WTC11 (cell line): ENCODE results near the gene ZFYVE28. TPM values are rescaled to one million over a fixed set of nuclear protein-coding genes. Genes with fewer than 3 reads are reported as not detected.

Experiments used
- ATAC-seq: fragments of 200-7000 bp; cut with Tn5 transposase; 2 replicates; pipeline ENCODE4 v1.10.0; 2021; ENCODE audit warnings: mild to moderate bottlenecking, moderate library complexity
- CTCF ChIA-PET: fragments of 300-600 bp; sonication (Branson Sonifier 250); formaldehyde crosslinking; loops from one replicate; lab custom pipeline; 2021; ENCODE audit warnings: antibody characterized with exemption; lab: Charles Lee
- POLR2A ChIA-PET: fragments of 350-600 bp; sonication (Branson Sonifier 250); formaldehyde crosslinking; loops from one replicate; lab custom pipeline; 2021; ENCODE audit warnings: antibody characterized with exemption; lab: Charles Lee
- DNase-seq: peaks from one replicate; pipeline ENCODE4 v3.0.0; 2021; ENCODE audit warnings: low spot score
- H3K27ac Mint-ChIP-seq: 2 replicates; pipeline ENCODE4 v1.8.0; 2021; ENCODE audit warnings: mixed read lengths
- H3K27me3 Mint-ChIP-seq: 2 replicates; pipeline ENCODE4 v1.8.0; 2021; ENCODE audit warnings: low read depth, mild to moderate bottlenecking, moderate library complexity, mixed read lengths
- H3K36me3 Mint-ChIP-seq: 2 replicates; pipeline ENCODE4 v1.8.0; 2021; ENCODE audit warnings: mixed read lengths
- H3K4me1 Mint-ChIP-seq: 2 replicates; pipeline ENCODE4 v1.8.0; 2022; ENCODE audit warnings: mixed read lengths
- H3K4me3 Mint-ChIP-seq: 2 replicates; pipeline ENCODE4 v1.8.0; 2021; ENCODE audit warnings: mild to moderate bottlenecking, moderate library complexity, mixed read lengths
- H3K9me3 Mint-ChIP-seq: 2 replicates; pipeline ENCODE4 v1.8.0; 2021; ENCODE audit warnings: mixed read lengths
- AFF4 ChIP-seq: sonication (generic); formaldehyde crosslinking; IDR thresholded peaks from 2 replicates; pipeline ENCODE4 v1.8.1; 2023; ENCODE audit warnings: mild to moderate bottlenecking, missing genetic modification reagents, borderline replicate concordance
- ATF6 ChIP-seq: sonication (generic); formaldehyde crosslinking; IDR thresholded peaks from 2 replicates; pipeline ENCODE4 v1.8.1; 2023; ENCODE audit warnings: mild to moderate bottlenecking, missing genetic modification reagents
- CTCF ChIP-seq: fragments of 200-600 bp; IDR thresholded peaks from 2 replicates; pipeline ENCODE4 v1.8.0; 2022; ENCODE audit warnings: antibody characterized with exemption
- EMX1 ChIP-seq: fragments of 250-450 bp; sonication (Bioruptor Pico); IDR thresholded peaks from 2 replicates; pipeline ENCODE4 v1.8.0; 2021; ENCODE audit warnings: mild to moderate bottlenecking
- IRF1 ChIP-seq: sonication (generic); formaldehyde crosslinking; IDR thresholded peaks from 2 replicates; pipeline ENCODE4 v1.8.0; 2023; ENCODE audit warnings: missing genetic modification reagents
- JAZF1 ChIP-seq: fragments of 250-450 bp; sonication (Bioruptor Pico); IDR thresholded peaks from 2 replicates; pipeline ENCODE4 v1.9.0; 2021; ENCODE audit warnings: moderate library complexity, mild to moderate bottlenecking, inconsistent platforms
- NFE2L1 ChIP-seq: sonication (generic); formaldehyde crosslinking; IDR thresholded peaks from 2 replicates; pipeline ENCODE4 v1.8.1; 2023; ENCODE audit warnings: missing genetic modification reagents
- NFYB ChIP-seq: sonication (generic); formaldehyde crosslinking; conservative IDR thresholded peaks from 2 replicates; pipeline ENCODE4 v1.8.0; 2022; ENCODE audit warnings: low read depth, missing genetic modification reagents
- SMAD4 ChIP-seq: sonication (generic); formaldehyde crosslinking; IDR thresholded peaks from 2 replicates; pipeline ENCODE4 v1.8.0; 2022; ENCODE audit warnings: mild to moderate bottlenecking, missing genetic modification reagents
- SP1 ChIP-seq: sonication (generic); formaldehyde crosslinking; conservative IDR thresholded peaks from 2 replicates; pipeline ENCODE4 v1.8.1; 2022; ENCODE audit warnings: missing genetic modification reagents
- ZNF416 ChIP-seq: fragments of 250-450 bp; sonication (Bioruptor Pico); IDR thresholded peaks from 2 replicates; pipeline ENCODE4 v1.9.0; 2021; ENCODE audit warnings: mild to moderate bottlenecking, inconsistent platforms
- ZNF425 ChIP-seq: fragments of 250-450 bp; sonication (Bioruptor Pico); conservative IDR thresholded peaks from 2 replicates; pipeline ENCODE4 v1.9.0; 2021; ENCODE audit warnings: mild to moderate bottlenecking
- total RNA-seq: library from RNA; stranded (reverse); gene quantifications from 3 replicates; pipeline ENCODE4 v1.2.3, GENCODE V29; 2021

The ZFYVE28 gene
- total RNA-seq, 1 experiment from 2014 or later = 7.8 TPM

- Mint-ChIP-seq H3K36me3 (no peaks in the 10 kb centered on the region), H3K4me1 (peaks cover 5% of the 10 kb centered on the region), H3K9me3 (peaks cover 4% of the 10 kb centered on the region; the same call in 1 of the 2 replicates), H3K27me3 (no peaks in the 10 kb centered on the region; the same call in 1 of the 2 replicates), H3K27ac (no peak overlapping the region), H3K4me3 (no peak overlapping the region)
- ChIA-PET POLR2A (no interaction called here), CTCF (interaction anchor here (0.6 to 1.5 kb wide), 2 partner anchors 101 to 120 kb away, joined by 4 to 6 read pairs; no protein-coding TSS in a partner anchor)
- TF ChIP-seq NFYB (no peak), JAZF1 (CRISPR knock-in tag) (no peak), EMX1 (CRISPR knock-in tag) (no peak), IRF1 (CRISPR knock-in tag) (no peak), NFE2L1 (CRISPR knock-in tag) (no peak), AFF4 (CRISPR knock-in tag) (no peak), ZNF425 (CRISPR knock-in tag) (no peak), ATF6 (CRISPR knock-in tag) (no peak), ZNF416 (CRISPR knock-in tag) (no peak), SMAD4 (no peak), SP1 (CRISPR knock-in tag) (no peak), CTCF (no peak)
- no peak for DNase-seq
- ATAC-seq = no peak
These were observed 78.0 kb downstream of the ZFYVE28 start for GRCh38 chr4:2340272-2341061.
